ENCODE data around the gene NOXA1.

Gene NOXA1

GRCh38 chr9:137455359-137455991, 32.3 kb downstream of the NOXA1 start:
- ATAC-seq = no peak

- no peak for ATAC-seq
These were observed 33.1 kb downstream of the NOXA1 start for GRCh38 chr9:137456061-137456863.

DNA sequence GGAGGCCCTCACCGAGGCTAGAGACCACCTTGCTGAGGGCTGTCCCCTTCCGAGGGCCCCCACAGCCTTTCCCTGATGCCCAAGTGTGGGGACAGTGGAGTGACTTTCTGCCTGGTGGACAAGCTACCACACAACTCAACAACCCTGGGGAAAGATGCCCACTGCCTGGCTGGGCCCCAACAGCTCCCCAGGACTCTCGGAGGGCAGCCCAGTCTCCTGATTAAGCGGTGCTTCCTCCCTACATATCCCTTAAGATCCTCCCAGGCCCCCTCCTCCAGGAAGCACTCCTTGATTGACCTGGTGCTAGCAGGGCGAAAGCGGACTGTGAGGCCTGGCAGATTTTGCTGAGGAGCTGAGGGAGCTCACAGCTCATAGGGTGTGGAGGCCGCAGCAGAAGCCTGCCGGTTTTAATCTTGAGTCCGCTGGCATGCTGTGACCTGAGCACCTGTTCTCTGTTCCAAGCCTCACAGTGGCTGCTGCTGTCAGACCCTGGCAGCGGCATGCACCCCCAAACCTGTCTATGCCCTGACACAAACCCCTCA, 33.7 kb downstream of the NOXA1 start:
- no peak for ATAC-seq

GRCh38 chr9:137457406-137458193, 34.4 kb downstream of the NOXA1 start:
- no peak for ATAC-seq

DNA sequence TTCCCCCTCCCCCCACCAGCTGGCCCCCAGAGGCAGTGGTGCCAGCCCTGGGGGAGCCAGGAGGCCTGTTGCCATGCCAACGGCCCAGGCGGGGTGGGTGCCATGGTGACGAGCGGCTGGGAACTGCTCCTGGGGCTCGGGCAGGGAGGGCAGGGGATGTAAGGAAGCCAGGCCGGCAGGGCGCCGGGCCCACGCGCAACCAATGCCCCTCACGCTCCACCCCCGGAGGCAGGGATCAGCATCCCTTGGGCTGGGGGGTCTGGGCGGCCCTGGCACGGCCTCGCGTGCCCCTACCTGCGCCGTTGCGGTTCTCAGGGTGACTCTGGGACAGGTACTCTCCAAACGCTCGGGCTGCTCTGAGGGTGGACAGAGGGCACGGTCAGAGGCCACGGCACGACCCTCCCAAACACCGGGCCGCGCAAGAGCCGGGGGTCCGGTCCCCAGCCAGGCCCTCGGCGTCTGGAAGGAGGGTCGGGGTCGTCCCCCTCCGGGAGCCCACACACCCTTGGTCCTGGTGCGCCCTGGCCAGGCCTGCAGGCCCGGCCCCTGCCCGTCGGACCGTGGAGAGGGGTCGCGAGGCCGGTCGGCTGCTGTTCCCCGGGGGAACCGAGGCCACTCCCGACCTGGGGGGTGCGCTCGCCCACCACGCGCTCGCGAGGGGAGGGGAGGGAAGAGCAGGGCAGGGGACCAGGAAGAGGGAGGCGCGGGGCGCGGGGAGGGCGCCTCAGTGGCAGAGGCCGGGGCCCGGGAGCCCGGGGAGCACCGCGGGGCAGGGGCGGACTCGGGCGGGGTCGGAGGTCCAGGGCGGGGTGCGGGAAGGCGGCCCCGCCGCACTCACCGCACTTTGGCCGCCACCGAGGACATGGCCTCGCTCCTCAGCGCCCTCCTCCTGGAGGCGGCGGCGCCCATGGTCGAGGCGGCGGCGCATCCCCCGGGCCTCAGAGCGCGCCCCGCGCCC, 35.3 kb downstream of the NOXA1 start:
- peak; percentile 8 to 10 for ATAC-seq

DNA sequence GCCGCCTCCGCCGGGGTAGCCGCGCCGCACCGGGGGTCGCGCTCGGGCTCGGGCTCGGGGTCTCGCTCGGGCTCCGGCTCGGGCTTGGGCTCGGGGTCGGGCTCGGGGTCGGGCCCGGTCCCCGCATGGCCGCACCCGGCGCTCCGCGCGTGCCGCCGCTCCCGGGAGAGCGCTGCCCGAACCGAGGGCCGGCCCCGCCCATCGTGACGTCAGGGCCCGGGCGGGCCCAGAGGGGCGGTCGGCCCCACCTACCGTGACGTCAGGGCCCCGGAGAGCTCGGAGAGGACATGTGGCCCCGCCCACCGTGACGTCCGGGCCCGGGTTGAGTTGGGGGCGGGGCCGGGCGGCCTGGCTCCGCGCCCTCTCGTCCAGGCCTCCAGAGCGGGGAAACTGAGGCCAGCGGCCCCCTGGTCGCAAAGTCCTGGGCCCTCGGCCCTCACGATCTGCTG, 36.0 kb downstream of the NOXA1 start, which contains the start of gene NSMF:
NSMF (minus strand) TSS at position 183 of the 449 bp plus-strand sequence. CDS start 232 bp downstream, outside the sequence.
- ATAC-seq = peak; percentile 76 to 79

GRCh38 chr9:137459601-137460362, 36.6 kb downstream of the NOXA1 start:
- no peak for ATAC-seq

- no peak for ATAC-seq
These were observed 37.4 kb downstream of the NOXA1 start for GRCh38 chr9:137460363-137461315.

GRCh38 chr9:137461316-137461662, 38.1 kb downstream of the NOXA1 start:
- no peak for ATAC-seq

DNA sequence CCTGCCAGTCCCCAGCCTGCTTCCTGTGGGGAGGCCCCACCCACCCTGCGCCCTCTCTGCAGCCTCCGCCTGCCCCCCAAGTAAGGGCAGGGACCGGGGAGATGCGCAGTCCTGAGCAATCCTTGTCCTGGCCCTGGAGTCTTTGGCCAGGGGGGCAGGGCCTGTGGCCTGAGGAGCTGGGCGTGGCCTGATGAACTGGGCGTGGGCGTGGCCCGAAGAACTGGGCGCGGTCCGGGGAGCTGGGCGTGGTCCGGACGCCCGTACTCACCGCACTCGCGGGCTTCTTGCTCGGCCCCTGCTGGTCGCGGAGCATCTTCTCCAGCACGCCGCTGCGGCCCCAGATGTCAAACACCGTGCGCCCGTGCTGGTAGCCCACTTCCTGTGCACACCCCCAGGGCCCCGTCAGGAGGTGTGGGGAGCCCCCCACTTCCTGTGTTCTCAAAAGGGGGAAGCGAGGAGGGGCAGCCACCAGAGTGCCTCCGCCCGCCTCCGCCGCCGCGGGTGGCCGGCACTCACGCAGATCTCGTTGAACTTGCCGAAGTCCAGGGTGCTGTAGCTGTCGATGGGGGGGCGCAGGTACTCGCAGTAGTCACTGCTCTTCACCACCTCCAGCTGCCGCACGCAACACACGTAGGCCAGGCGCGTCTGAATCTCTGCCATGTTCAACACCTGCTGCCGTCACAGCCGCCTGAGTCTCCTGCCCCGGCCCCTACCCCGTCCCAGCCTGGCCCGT, 38.6 kb downstream of the NOXA1 start:
- ATAC-seq = peak; percentile 74 to 75

DNA sequence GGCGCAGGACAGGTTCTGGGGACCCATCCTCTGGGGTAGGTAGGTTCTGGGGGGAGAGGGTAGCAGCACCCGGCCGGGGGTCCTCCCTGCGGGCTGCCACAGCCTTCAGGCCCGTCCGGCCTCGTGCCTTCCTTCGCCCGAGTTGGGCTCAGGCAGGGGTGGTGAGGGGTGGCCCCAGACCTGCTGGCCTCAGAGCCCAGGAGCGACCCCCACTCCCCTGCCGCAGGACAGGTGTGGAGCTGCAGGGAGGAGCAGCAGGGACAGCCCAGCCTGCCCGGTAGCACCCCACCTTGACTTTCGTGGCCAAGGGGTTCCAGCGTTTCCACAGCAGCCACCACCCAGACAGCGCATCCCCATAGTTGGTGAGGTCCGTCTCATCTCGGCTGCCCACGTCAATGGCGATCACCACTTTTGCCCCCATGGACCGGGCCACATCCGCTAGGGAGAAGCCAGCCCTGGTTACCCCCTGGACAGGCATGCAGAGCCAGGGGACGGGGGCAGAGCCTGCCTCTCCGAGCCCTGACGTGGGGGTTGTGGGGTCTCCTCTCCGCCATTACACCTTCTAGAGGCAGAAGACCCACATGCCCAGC, 39.3 kb downstream of the NOXA1 start:
- ATAC-seq = no peak

- ATAC-seq = no peak
These were observed 40.1 kb downstream of the NOXA1 start for GRCh38 chr9:137462986-137463930.

DNA sequence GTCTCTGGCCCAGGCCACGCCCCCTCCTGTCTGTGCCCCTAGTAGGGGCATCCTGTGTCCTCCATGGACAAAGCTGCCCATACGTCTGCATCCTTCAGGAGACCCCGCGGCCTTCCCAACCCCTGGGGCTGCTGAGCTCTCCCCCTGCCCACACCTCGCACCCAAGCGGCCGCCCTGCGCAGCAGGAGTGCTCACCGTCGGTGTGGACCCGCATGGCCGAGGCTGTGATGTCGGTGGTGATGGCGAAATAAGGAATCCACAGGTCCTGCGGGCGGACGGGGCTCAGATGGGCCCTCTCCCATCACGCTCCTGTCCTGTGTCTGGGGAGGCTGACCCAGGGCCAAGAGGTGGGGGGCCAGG, 40.7 kb downstream of the NOXA1 start:
- ATAC-seq = no peak

DNA sequence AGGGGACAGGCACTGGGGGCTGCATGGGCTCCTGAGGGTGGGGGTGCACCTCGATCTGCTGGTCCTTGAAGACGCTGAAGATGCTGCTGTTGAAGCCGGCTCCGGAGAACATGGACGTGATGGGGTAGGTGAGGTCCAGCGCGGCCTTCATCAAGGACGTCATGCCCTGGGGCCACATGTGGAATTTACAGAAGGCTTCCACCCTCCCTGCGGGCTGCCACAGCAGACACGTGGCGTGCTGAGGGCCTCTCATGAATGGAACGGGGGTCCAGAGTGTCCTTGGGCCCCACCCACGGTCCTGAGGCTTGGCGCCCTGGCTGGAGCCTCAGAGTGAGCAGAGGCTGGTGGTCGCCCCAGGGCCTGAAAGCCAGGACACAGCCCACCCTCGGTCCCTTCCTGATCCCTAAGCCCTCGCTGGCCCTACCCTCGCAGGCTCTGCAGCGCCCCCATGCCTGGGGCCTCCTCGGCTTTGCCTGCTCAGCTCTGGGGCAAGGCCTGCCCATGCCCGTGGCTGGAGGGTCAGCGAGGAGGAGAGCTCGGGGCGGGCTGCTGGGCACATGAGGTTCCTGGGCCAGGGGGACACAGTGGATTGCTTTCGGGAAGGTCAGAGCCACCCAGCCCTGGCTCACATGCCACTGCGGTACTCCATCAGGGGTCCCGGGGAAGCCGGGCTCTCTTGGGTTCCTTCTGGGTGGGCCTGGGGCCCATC, 41.3 kb downstream of the NOXA1 start:
- no peak for ATAC-seq

DNA sequence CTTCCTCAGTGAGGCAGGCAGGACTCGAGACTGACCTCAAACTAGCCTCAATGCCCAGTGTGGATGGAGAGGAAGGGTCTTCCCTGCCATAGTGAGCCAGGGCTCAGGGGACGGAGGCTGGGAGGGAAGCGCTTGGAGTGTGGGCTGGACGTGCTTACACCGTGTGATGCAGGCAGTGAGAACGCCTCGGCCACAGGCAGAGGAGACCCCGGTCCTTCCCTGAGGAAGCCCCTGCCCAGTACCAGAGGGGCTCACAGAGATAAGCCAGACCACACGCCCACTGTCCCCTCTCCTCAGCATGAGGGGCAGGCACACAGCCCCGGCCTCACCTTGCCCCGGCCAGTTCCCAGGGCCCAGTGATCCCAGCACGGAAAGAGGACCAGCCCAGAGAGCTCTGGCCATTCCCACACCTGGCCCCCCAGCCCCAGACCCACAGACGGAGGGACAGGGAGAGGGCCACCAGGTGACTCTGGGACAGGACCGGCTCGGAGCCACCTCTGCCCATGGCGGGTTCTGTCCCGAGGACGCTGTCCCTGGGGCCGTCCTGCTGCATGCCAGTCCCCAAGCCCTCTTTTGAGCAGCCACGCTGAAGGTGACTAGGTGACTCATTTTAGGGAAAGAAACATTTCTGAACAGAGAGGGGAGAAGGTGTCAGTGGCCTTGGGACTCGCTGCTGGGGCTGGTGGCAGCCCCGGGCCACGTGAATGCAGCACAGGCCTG, 42.0 kb downstream of the NOXA1 start:
- no peak for ATAC-seq

DNA sequence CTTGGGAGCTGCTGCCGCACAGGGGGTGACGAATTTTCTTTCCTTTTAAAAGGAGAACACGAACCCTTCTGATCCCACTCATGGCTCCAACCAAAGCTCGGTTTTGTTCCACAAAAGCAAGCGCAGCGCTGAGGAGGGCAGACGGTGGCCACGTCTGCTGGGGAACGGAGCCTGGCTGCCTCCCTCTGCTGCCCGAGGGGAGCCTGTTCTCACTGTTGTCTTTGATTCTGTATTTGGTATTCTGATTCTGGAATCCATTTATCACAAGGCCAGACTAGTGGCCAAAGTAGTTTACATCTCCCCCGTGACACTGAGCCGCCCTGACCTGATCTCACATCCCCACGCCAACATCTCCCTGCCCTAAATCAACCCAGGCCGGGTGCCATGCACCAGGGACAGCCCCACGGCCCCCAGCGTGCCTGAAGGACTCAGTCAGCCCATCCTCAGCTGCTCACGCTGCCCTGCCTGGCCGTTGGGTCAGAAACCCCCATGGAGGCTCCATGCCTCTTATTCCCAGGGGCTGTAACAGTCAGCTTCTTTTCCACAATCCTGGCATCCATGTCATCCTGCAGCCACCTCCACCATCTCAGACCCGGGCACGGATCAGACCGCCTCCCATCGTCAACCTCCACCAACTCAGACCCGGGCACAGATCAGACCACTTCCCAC, 42.7 kb downstream of the NOXA1 start:
- ATAC-seq = no peak

Measured in activated CD4-positive, CD25-positive, alpha-beta regulatory T cell treated with anti-CD3 and anti-CD28 coated beads, Interleukin-2, amount 50 U/mL, for 24 hours (primary cell).